Natural killer cell treated with Interleukin-12 subunit alpha and Interleukin-12 subunit beta and Interleukin-15 and Interleukin-18, amount 100 ng/mL, for 72 hours (primary cell): ENCODE data around the gene IGFBP6. TPM values are rescaled to one million over a fixed set of nuclear protein-coding genes. Genes with fewer than 3 reads are reported as not detected.

Experiments used
- ATAC-seq, 2 donors: fragments of 150-1000 bp; cut with Tn5 transposase in 1 of 2; sonication (Bioruptor Pico), chemical (Tn5 transposase) in 1 of 2; 2 replicates each; pipeline ENCODE4 v1.10.0; 2021
- DNase-seq: peaks from one replicate; pipeline ENCODE4 v3.0.0; 2022; ENCODE audit warnings: low spot score
- H3K27ac Mint-ChIP-seq, 2 donors: 1 replicate in 1 of 2; 2 replicates in 1 of 2; pipeline ENCODE4 v1.8.0; 2022; ENCODE audit warnings: mixed read lengths in 2 of 2, mild to moderate bottlenecking in 1 of 2, moderate library complexity in 1 of 2
- H3K27me3 Mint-ChIP-seq, 2 donors: 1 replicate in 1 of 2; 2 replicates in 1 of 2; pipeline ENCODE4 v1.8.0; 2022; ENCODE audit warnings: mixed read lengths in 2 of 2
- H3K36me3 Mint-ChIP-seq: one replicate; pipeline ENCODE4 v1.8.0; 2022; ENCODE audit warnings: mixed read lengths
- H3K4me1 Mint-ChIP-seq, 2 donors: 1 replicate in 1 of 2; 2 replicates in 1 of 2; pipeline ENCODE4 v1.8.0; 2022; ENCODE audit warnings: low read depth in 2 of 2, mixed read lengths in 2 of 2, mild to moderate bottlenecking in 1 of 2
- H3K4me3 Mint-ChIP-seq: one replicate; pipeline ENCODE4 v1.8.0; 2022; ENCODE audit warnings: mixed read lengths
- H3K9me3 Mint-ChIP-seq: 2 replicates; pipeline ENCODE4 v1.8.0; 2022; ENCODE audit warnings: mixed read lengths
- total RNA-seq, 2 donors: library from RNA; stranded (reverse); gene quantifications; one replicate each; pipeline ENCODE4 v1.2.3, GENCODE V29; 2022

Gene IGFBP6
- total RNA-seq = not detected

DNA sequence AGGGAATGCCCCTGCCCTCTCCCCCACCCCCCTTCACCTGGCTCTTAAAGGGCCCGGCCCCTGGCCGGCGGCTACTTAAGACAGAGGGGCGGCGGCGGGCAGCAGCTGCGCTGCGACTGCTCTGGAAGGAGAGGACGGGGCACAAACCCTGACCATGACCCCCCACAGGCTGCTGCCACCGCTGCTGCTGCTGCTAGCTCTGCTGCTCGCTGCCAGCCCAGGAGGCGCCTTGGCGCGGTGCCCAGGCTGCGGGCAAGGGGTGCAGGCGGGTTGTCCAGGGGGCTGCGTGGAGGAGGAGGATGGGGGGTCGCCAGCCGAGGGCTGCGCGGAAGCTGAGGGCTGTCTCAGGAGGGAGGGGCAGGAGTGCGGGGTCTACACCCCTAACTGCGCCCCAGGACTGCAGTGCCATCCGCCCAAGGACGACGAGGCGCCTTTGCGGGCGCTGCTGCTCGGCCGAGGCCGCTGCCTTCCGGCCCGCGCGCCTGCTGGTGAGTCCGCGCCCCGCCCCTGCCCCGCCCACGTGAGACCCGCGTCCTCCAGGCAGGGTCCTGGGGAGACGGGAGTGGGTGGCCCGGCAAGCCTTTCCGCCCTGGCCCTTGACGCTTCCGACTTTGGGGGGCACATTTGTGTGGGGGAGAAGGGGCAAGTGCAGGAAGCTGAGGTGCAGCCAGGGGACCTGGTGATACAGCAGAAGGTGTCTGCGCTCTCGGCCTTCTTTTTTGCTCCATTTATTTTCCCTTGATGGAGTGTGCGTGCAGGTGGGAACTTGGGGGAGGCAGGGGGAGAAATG is at the start of gene IGFBP6:
TSS of gene IGFBP6 (plus strand) at position 104 of the 790 bp plus-strand sequence. CDS start at position 155, 51 bp downstream.
- Mint-ChIP-seq H3K4me3 (peak within 1 kb of the TSS; percentile 74), H3K9me3 (no peaks in the 10 kb centered on the region), H3K27ac (peak within 1 kb of the TSS in 1 of 2 donors; percentile 23), H3K27me3 (peaks cover 7% of the 10 kb centered on the region in 2 donors), H3K36me3 (no peaks in the 10 kb centered on the region), H3K4me1 (peaks cover 29 to 34% of the 10 kb centered on the region in 2 donors)
- peak; percentile 87 for ATAC-seq
- DNase-seq = peak; percentile 63

DNA sequence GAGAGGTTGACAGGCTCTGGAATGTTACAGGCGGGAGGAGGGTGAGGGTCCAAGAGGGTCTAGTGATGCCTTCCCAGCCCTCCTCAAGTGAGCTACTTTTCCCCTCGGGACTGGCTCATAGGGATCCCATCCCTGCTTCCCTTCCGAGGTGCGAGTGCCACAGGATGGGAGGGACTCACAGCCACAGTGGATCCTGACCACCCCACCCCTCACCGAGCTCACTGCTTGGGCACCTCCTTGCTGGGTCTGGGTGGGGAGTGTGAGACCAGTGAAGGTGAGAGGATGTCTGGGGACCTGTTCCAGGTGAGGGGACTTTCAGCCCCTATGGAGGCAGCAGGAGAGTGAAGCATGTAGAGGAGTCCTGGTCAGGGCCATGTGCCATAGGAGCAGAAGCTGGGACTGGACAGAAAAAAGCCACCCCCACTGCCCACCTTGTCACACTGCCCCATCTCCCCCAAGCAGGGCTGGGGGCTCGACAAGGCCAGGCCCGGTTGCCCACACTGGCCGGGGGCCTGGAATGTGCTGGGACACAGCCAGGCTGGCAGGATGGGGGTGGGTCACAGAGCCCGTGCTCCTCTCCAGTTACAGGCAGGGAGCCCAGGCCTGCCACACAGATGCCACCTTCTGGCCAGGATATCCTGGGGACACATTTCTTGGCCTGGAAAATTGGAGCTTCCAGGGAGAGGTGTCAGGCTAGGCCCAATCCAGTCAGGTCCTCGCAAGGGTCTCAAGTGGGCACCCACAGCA is 49.3 kb upstream of the IGFBP6 start:
- Mint-ChIP-seq H3K27ac (no peak overlapping the region), H3K4me1 (peaks cover 14 to 24% of the 10 kb centered on the region in 2 donors), H3K36me3 (no peaks in the 10 kb centered on the region), H3K4me3 (peak overlapping the region; percentile 20), H3K27me3 (no peaks in the 10 kb centered on the region), H3K9me3 (no peaks in the 10 kb centered on the region)
- ATAC-seq (no peak), DNase-seq (no peak)

DNA sequence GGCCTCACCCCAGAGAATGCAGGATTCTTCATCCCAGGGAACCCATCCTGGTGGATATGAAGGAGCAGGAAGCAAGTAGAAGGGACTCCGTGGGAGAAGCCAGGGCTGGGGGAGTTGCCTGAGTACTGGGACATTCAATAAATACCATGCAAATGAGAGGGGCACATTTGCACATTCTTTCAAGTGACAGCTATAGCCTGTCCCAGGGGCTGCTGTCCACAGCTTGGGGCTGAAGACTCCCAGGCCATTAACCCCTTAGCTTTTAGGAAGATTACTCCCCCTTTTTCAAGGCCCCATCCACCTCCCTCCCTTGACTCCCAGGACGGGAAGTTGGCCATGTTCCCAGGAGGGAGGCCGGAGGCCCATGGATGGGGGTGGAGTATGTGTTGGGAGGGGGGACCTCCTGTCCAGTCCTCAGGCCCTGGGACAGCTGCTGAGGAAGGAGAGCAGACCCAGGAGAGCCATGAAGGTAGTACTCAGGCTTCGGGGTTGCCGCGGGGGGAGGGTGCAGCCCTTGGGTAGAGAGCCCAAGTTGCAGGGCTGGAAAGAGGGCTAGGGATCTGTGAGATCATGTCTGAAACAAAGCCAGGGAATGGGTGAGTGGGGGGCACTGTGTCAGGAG is 48.6 kb upstream of the IGFBP6 start:
- H3K4me3 Mint-ChIP-seq = no peak overlapping the region
- H3K36me3 Mint-ChIP-seq = no peaks in the 10 kb centered on the region
- no peaks in the 10 kb centered on the region for H3K27me3 Mint-ChIP-seq
- ATAC-seq (no peak), DNase-seq (peak; percentile 28)
- no peaks in the 10 kb centered on the region for H3K9me3 Mint-ChIP-seq
- peaks cover 15 to 25% of the 10 kb centered on the region in 2 donors for H3K4me1 Mint-ChIP-seq
- no peak overlapping the region for H3K27ac Mint-ChIP-seq

GRCh38 chr12:53049571-53050318 is 47.7 kb upstream of the IGFBP6 start, which contains the start of gene TNS2:
Gene TNS2 (plus strand): TSS chr12:53050065. CDS start chr12:53050186, 121 bp downstream.
- no peak within 1 kb of the TSS for H3K4me3 Mint-ChIP-seq

DNA sequence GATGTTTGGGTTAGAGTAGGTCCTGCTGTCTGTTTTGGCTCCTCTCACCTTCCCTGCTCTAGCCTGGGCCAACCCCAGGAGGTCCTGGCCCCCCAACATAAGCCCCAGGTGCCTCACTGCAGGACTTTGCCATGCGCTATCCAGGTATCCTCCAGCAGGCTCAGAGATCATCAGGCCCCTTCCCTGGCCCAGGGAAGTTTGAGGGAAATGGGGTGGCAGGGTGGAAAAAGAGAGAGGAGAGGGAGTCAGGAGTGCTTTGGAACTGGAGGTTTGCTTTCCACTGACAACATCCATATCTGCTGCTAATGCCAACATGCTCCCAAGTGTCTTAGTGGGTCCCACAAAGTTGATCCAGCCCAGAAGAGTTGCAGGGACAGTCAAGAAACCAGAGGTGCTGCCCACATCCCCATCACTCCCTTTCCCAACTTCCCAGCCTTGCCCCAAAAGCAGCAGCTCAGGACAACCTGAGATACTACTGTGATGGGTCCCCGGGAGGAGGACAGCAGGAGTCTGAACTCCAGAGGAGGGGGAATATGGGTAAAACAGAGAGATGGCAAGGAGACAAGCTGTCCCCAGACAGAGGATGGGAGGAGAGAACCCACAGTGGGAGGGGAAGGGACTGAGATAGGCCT is 46.9 kb upstream of the IGFBP6 start:
- Mint-ChIP-seq H3K4me1 (peaks cover 22 to 25% of the 10 kb centered on the region in 2 donors), H3K36me3 (no peaks in the 10 kb centered on the region), H3K4me3 (no peak overlapping the region), H3K27me3 (no peaks in the 10 kb centered on the region), H3K27ac (no peak overlapping the region), H3K9me3 (no peaks in the 10 kb centered on the region)
- DNase-seq = peak; percentile 50
- ATAC-seq = no peak

More at GRCh38 chr12:53049571-53050318, 47.7 kb upstream of the IGFBP6 start, which contains the start of gene TNS2:
- Mint-ChIP-seq H3K36me3 (no peaks in the 10 kb centered on the region), H3K27me3 (no peaks in the 10 kb centered on the region), H3K27ac (no peak within 1 kb of the TSS), H3K9me3 (no peaks in the 10 kb centered on the region), H3K4me1 (peaks cover 20 to 26% of the 10 kb centered on the region in 2 donors)
- DNase-seq = peak; percentile 57
- no peak for ATAC-seq

DNA sequence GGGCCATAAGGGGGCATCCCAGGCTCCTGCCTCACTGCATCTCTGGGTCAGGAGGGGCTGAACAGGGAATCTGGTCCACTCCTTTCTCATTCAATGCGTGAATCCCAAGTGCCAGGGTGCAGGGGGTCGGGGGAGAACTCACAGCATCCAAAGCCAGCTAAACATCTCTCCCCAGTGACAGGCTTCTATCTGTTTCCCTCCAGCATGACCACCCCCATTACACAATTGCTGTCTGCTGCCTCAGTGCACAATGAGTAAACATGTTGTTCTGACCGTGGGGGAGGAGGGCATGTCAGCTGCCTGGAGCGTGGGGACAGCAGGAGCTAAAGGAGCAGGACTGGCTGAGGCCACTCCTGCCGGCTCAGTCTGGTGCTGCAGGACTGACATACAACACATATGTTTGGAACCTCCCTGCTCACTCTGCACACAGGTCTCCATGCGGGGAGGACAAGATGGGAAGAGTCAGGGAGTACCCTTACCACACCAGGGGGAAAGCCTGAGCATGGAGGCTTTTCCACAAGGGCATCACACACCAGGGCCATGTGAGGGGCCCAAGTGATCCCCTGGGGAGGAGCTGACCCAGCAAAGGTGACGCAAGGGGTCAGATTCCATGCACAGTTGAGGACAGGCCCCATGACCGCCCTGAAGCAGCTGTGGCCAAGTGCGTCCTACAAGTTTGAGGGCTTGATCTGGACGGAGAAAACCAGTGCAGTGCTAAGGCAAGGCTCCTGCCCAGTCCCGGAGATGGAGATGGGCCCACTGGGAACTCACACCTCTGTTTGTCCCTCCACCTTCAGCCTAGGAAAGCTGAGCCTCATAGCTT is 46.2 kb upstream of the IGFBP6 start:
- peak; percentile 23 for DNase-seq
- no peak overlapping the region for H3K27ac Mint-ChIP-seq
- H3K36me3 Mint-ChIP-seq = no peaks in the 10 kb centered on the region
- H3K4me1 Mint-ChIP-seq = peaks cover 18 to 20% of the 10 kb centered on the region in 2 donors
- H3K9me3 Mint-ChIP-seq = no peaks in the 10 kb centered on the region
- no peak overlapping the region for H3K4me3 Mint-ChIP-seq
- ATAC-seq = no peak
- H3K27me3 Mint-ChIP-seq = no peaks in the 10 kb centered on the region

GRCh38 chr12:53051881-53052412 is 45.5 kb upstream of the IGFBP6 start:
- Mint-ChIP-seq H3K4me1 (peaks cover 11 to 18% of the 10 kb centered on the region in 2 donors), H3K36me3 (no peaks in the 10 kb centered on the region), H3K4me3 (no peak overlapping the region), H3K9me3 (no peaks in the 10 kb centered on the region), H3K27ac (peak overlapping the region in 1 of 2 donors; percentile 23), H3K27me3 (no peaks in the 10 kb centered on the region)
- no peak for DNase-seq
- ATAC-seq = no peak

- no peak overlapping the region for H3K4me3 Mint-ChIP-seq
- H3K27ac Mint-ChIP-seq = no peak overlapping the region
- DNase-seq (peak; percentile 20), ATAC-seq (no peak)
- H3K9me3 Mint-ChIP-seq = no peaks in the 10 kb centered on the region
- no peaks in the 10 kb centered on the region for H3K36me3 Mint-ChIP-seq
- peaks cover 10 to 18% of the 10 kb centered on the region in 2 donors for H3K4me1 Mint-ChIP-seq
- H3K27me3 Mint-ChIP-seq = no peaks in the 10 kb centered on the region
Measured at GRCh38 chr12:53052419-53053217, 44.8 kb upstream of the IGFBP6 start.

GRCh38 chr12:53053218-53054111 is 44.0 kb upstream of the IGFBP6 start:
- no peaks in the 10 kb centered on the region for H3K9me3 Mint-ChIP-seq
- H3K27me3 Mint-ChIP-seq = no peaks in the 10 kb centered on the region
- H3K36me3 Mint-ChIP-seq = no peaks in the 10 kb centered on the region
- H3K4me1 Mint-ChIP-seq = peaks cover 10 to 18% of the 10 kb centered on the region in 2 donors
- ATAC-seq (no peak), DNase-seq (peak; percentile 53)
- peak overlapping the region; percentile 75 to 89 for H3K27ac Mint-ChIP-seq
- H3K4me3 Mint-ChIP-seq = peak overlapping the region; percentile 94

DNA sequence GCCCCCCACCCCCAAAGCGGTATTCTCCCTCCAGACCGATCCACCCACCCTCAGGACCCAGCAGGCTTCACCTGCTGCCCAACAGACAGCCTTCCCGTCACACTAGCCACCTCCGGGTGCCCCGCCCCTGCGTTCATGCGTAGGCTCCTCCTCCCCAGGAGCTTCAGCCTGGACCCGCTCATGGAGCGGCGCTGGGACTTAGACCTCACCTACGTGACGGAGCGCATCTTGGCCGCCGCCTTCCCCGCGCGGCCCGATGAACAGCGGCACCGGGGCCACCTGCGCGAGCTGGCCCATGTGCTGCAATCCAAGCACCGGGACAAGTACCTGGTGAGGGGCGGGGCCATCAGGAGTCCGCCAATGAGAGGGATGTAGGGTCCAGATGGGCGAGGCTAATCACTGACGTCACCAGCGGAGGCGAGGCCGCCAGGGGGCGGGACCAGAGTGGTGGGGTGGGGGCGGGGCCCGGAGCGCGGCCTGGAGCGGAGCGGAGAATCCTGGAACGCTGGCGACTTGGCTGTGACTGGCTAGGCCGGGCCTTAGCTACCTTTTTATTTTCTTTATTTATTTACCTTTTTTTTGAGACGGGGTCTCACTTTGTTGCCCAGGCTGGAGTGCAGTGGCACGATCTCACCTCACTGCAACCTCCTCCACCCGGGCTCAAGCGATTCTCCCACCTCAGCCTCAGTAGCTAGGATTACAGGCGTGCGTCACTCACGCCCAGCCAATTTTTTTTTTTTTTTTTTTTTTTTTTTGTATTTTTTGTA is 43.2 kb upstream of the IGFBP6 start:
- ATAC-seq (peak; percentile 95 to 96), DNase-seq (peak; percentile 93)
- H3K27ac Mint-ChIP-seq = peak overlapping the region; percentile 75 to 89
- H3K4me1 Mint-ChIP-seq = peaks cover 10 to 18% of the 10 kb centered on the region in 2 donors
- peak overlapping the region; percentile 94 for H3K4me3 Mint-ChIP-seq
- H3K27me3 Mint-ChIP-seq = no peaks in the 10 kb centered on the region
- no peaks in the 10 kb centered on the region for H3K36me3 Mint-ChIP-seq
- no peaks in the 10 kb centered on the region for H3K9me3 Mint-ChIP-seq
